Cardiac muscle cell (in vitro differentiated cells and primary cell): ENCODE measurements around the gene SIRT3. TPM values are rescaled to one million over a fixed set of nuclear protein-coding genes. Genes with fewer than 3 reads are reported as not detected.

Experiments used
- DNase-seq, 2 donors: peaks; one replicate each; pipeline versions ENCODE4 v3.0.0 to v3.0.0-alpha.2; 2010 to 2017; ENCODE audit warnings: low read depth in 1 of 2, low spot score in 1 of 2
- H3K27ac ChIP-seq: fragments of 200-600 bp; sonication (generic); 2 replicates; pipeline ENCODE4 v1.5.1; 2016
- H3K27me3 ChIP-seq: fragments of 200-600 bp; sonication (generic); 2 replicates; pipeline ENCODE4 v1.6.0; 2016; ENCODE audit warnings: control low read depth
- H3K36me3 ChIP-seq: fragments of 200-600 bp; sonication (generic); 2 replicates; pipeline ENCODE4 v1.5.1; 2016; ENCODE audit warnings: control low read depth
- H3K4me1 ChIP-seq: fragments of 200-600 bp; sonication (generic); 2 replicates; pipeline ENCODE4 v1.8.1; 2017; ENCODE audit warnings: low read depth, mild to moderate bottlenecking, mixed run types
- H3K4me3 ChIP-seq: fragments of 200-600 bp; sonication (generic); 2 replicates; pipeline ENCODE4 v1.5.1; 2016; ENCODE audit warnings: mild to moderate bottlenecking
- H3K9me3 ChIP-seq: fragments of 200-600 bp; sonication (generic); 2 replicates; pipeline ENCODE4 v1.5.1; 2017; ENCODE audit warnings: low read depth, mild to moderate bottlenecking, control low read depth
- CTCF ChIP-seq: IDR thresholded peaks from 2 replicates; pipeline ENCODE4 v1.5.1; 2012; ENCODE audit warnings: low read depth, mild to moderate bottlenecking, low read length
- polyA plus RNA-seq: library from polyadenylated mRNA; unstranded; fragments of >200 nt; fragmentation: Nextera tagmentation; extraction: Ambion mirVana; gene quantifications from 2 replicates; pipeline ENCODE4 v1.2.1, GENCODE V29; 2016
- total RNA-seq: library from RNA; depleted of rRNA; stranded (reverse); fragments of >200 nt; gene quantifications from 2 replicates; pipeline ENCODE4 v1.2.3, GENCODE V29; 2016

SIRT3 gene
- total and polyA plus RNA-seq, 2 experiments from 2014 or later = 46.1 to 53.6 TPM

- peaks cover 22% of the 10 kb centered on the region for H3K36me3 ChIP-seq
- peak; percentile 97 to 98 for DNase-seq
- H3K27me3 ChIP-seq = no peaks in the 10 kb centered on the region
- no peaks in the 10 kb centered on the region for H3K4me1 ChIP-seq
- H3K4me3 ChIP-seq = peak within 1 kb of the TSS; percentile 56
- no peaks in the 10 kb centered on the region for H3K9me3 ChIP-seq
- TF ChIP-seq CTCF = no peak
- peak within 1 kb of the TSS; percentile 96 for H3K27ac ChIP-seq
These were observed 28.8 kb downstream of the SIRT3 start, which contains the start of the genes BET1L and RIC8A for GRCh38 chr11:207208-207862. Gene BET1L, minus strand, starts transcription at chr11:207399. Its CDS starts 78 bp downstream, at chr11:207321. Gene RIC8A, plus strand, starts transcription at chr11:207708. Its CDS starts 1,147 bp downstream, at chr11:208855.

GRCh38 chr11:206526-207207 is 29.5 kb downstream of the SIRT3 start:
- no peaks in the 10 kb centered on the region for H3K9me3 ChIP-seq
- peak in 1 of 2 donors; percentile 37 for DNase-seq
- peak overlapping the region; percentile 56 for H3K4me3 ChIP-seq
- H3K4me1 ChIP-seq = no peaks in the 10 kb centered on the region
- H3K36me3 ChIP-seq = peaks cover 17% of the 10 kb centered on the region
- no peak for TF ChIP-seq CTCF
- no peaks in the 10 kb centered on the region for H3K27me3 ChIP-seq
- H3K27ac ChIP-seq = peak overlapping the region; percentile 96

- no peak for TF ChIP-seq CTCF
- Histone ChIP-seq H3K36me3 (peaks cover 12% of the 10 kb centered on the region), H3K27ac (no peak overlapping the region), H3K4me3 (peak overlapping the region; percentile 56), H3K9me3 (no peaks in the 10 kb centered on the region), H3K4me1 (no peaks in the 10 kb centered on the region), H3K27me3 (no peaks in the 10 kb centered on the region)
- DNase-seq = no peak
These were observed 30.1 kb downstream of the SIRT3 start for GRCh38 chr11:206002-206384.

GRCh38 chr11:205221-206001 is 30.7 kb downstream of the SIRT3 start:
- Histone ChIP-seq H3K9me3 (no peaks in the 10 kb centered on the region), H3K36me3 (peaks cover 8% of the 10 kb centered on the region), H3K27me3 (no peaks in the 10 kb centered on the region), H3K4me1 (no peaks in the 10 kb centered on the region), H3K27ac (no peak overlapping the region), H3K4me3 (no peak overlapping the region)
- TF ChIP-seq CTCF = no peak
- no peak for DNase-seq

- no peak overlapping the region for H3K4me3 ChIP-seq
- DNase-seq = no peak
- H3K9me3 ChIP-seq = no peaks in the 10 kb centered on the region
- peaks cover under 1% of the 10 kb centered on the region for H3K36me3 ChIP-seq
- no peak overlapping the region for H3K27ac ChIP-seq
- no peaks in the 10 kb centered on the region for H3K27me3 ChIP-seq
- no peak for TF ChIP-seq CTCF
- no peaks in the 10 kb centered on the region for H3K4me1 ChIP-seq
These were observed 31.5 kb downstream of the SIRT3 start for GRCh38 chr11:204587-205109.
